AG04449 (cell line): ENCODE measurements around the gene LAMA3.

Experiments used
- CTCF ChIA-PET: fragments of 350-600 bp; formaldehyde crosslinking; extraction: SDS; loops from one replicate; lab custom pipeline; 2021; ENCODE audit warnings: antibody characterized with exemption; lab: Yijun Ruan, JAX
- POLR2A ChIA-PET: fragments of 400-600, 350-600 bp; formaldehyde crosslinking; extraction: SDS; loops from one replicate; lab custom pipeline; 2020; ENCODE audit warnings: antibody characterized with exemption, inconsistent platforms; lab: Yijun Ruan, JAX
- DNase-seq: peaks from one replicate; pipeline ENCODE4 v3.0.0-alpha.2; 2010; ENCODE audit warnings: low read depth, low spot score
- H3K4me3 ChIP-seq: 2 replicates; pipeline ENCODE4 v1.5.1; 2011; ENCODE audit warnings: low read depth, mild to moderate bottlenecking, control low read depth, low read length
- TF ChIP-seq, protein P1 (sequence below): IDR thresholded peaks from one replicate; pipeline ENCODE4 v1.5.1; 2011; ENCODE audit warnings: mild to moderate bottlenecking, moderate library complexity, low read length, control low read depth, inconsistent platforms; ENCODE audit not compliant: insufficient read depth; ENCODE audit errors: missing control alignments

LAMA3 gene

GRCh38 chr18:23643815-23644490 lies 45.3 kb upstream of the LAMA3 start:
- ChIA-PET CTCF (interaction anchor here (1.1 to 1.5 kb wide), 2 partner anchors 12 to 18 kb away, joined by 3 to 5 read pairs; no protein-coding TSS in a partner anchor), POLR2A (no interaction called here)
- no peak overlapping the region for H3K4me3 ChIP-seq
- TF ChIP-seq, protein P1, sequence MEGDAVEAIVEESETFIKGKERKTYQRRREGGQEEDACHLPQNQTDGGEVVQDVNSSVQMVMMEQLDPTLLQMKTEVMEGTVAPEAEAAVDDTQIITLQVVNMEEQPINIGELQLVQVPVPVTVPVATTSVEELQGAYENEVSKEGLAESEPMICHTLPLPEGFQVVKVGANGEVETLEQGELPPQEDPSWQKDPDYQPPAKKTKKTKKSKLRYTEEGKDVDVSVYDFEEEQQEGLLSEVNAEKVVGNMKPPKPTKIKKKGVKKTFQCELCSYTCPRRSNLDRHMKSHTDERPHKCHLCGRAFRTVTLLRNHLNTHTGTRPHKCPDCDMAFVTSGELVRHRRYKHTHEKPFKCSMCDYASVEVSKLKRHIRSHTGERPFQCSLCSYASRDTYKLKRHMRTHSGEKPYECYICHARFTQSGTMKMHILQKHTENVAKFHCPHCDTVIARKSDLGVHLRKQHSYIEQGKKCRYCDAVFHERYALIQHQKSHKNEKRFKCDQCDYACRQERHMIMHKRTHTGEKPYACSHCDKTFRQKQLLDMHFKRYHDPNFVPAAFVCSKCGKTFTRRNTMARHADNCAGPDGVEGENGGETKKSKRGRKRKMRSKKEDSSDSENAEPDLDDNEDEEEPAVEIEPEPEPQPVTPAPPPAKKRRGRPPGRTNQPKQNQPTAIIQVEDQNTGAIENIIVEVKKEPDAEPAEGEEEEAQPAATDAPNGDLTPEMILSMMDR = no peak
- DNase-seq = no peak

DNA sequence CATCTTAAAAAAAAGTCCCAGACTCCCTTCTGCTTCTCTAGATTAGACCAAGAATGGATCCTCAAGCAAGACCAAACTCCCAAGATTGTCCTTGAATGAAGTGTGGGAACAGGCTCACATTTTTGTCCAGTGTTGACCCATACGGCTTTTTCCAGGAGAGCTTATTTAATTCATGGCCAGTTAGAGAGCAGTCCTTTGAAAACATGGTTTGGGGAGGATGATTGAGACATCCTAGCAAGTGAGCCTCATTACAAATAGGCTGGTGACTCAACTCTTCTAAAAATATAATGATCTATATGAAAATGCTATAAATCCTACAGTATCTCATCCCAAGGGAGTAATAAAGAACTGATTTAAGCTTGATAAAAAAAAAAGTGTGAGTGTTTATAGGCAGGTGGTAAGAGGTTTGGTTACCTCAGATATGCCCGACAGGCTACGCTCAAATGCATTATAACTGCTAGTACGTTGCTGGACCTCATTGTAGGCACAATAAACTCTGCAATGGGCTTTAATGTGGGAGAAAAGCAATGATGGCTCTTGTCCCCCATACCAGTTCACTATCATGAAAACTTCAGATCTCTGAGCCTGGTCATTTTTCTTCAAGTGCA lies 43.6 kb upstream of the LAMA3 start:
- H3K4me3 ChIP-seq = no peak overlapping the region
- TF ChIP-seq, protein P1 = no peak
- DNase-seq = no peak
- POLR2A ChIA-PET = no interaction called here
- CTCF ChIA-PET = interaction anchor here (1.3 kb wide), 1 partner anchor 23 kb away, joined by 3 read pairs; no protein-coding TSS in a partner anchor

DNA sequence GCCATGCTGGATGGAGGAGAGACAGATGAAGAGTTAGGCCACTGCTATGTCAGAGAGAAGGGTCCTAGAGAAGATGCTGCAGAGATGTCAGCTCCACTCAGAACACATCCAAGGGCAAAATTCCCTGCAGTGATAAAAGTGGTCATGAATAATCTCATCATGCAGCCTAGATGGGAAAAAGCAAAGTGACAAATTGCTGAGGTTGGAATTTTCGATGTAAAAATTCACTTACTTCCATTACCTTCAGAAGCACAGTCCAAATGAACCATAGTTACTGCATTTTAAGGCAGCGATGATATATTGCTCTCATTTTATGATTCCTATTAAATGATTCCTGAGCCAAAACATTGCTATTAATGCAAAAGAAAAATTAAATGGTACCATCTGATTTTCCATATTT lies 43.0 kb upstream of the LAMA3 start:
- DNase-seq = no peak
- ChIA-PET CTCF (interaction anchor here (0.8 to 1.3 kb wide), 2 partner anchors 15 to 24 kb away, joined by 3 read pairs; no protein-coding TSS in a partner anchor), POLR2A (no interaction called here)
- TF ChIP-seq, protein P1 = no peak
- no peak overlapping the region for H3K4me3 ChIP-seq

DNA sequence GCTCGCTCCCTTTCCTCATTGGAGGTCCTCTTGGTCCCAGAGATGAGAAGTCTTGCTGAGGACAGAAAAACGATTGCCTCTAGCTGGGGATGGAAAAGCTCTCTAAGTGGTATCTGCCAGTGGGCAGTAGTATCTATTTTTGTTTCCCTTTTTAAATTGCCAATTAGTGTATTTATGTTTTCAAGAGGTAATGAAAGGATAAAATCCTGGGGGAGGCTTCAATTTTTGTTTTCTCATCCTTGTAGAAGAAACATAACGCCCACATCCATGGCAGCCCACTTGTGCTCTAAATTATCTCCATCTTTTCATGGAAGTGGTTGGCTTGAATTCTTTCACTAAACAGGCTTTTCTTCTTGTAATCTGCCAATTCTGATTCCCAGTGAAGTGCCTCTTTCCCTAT lies 40.8 kb upstream of the LAMA3 start:
- H3K4me3 ChIP-seq = no peak overlapping the region
- TF ChIP-seq, protein P1 = no peak
- ChIA-PET POLR2A (no interaction called here), CTCF (interaction anchor here (1.4 kb wide), 1 partner anchor 26 kb away, joined by 4 read pairs; no protein-coding TSS in a partner anchor)
- DNase-seq = no peak

DNA sequence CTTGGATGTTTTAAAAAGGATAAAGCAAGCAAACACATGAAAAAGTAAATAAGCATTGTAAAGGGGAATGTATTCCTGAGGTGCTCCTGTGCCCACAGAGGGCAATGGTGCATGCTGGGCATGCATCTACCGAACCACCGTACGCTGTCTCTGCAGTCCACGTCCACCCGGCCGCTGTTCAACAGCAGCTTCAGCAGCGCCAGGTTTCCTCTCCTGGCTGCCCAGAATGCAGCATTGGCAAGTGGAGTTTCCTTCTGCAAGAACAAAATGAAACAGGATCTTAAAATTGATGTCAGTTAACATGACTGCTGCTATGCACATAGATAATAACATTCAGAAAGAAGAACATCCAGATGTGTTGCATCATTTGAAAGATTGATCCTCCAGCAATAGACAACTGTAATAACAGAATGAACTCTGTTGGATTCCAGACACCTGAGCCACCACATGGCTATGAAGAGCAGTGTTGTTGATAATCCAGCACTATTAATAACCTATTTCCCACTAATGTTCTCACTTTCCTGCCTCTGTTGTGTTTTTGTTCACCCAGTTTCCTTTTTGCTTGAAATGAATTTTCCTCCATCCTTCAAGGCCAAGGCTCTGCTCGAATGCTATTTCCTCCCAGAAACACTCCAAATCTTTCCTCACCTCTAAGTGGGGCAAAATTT lies 40.2 kb upstream of the LAMA3 start:
- ChIA-PET POLR2A (no interaction called here), CTCF (no interaction called here)
- TF ChIP-seq, protein P1 = no peak
- H3K4me3 ChIP-seq = no peak overlapping the region
- no peak for DNase-seq
